CMK (cell line): ENCODE data around the gene PSMD12.
"Not testable (repeated sequence)": the region's sequence is repeated elsewhere in the genome, so short reads cannot be mapped to it uniquely, and the experiment has no call there.

ENCODE experiments used
- DNase-seq: peaks from one replicate; pipeline ENCODE4 v3.0.0-alpha.2; 2010; ENCODE audit warnings: low read depth

The PSMD12 gene

GRCh38 chr17:67366193-67367157 is at the start of gene PSMD12:
Gene PSMD12 (minus strand): TSS chr17:67366577. CDS start chr17:67366519, 58 bp downstream.
- DNase-seq: peak; percentile 90

GRCh38 chr17:67415291-67415690 is 48.9 kb upstream of the PSMD12 start:
- DNase-seq: no peak

GRCh38 chr17:67414559-67414958 is 48.2 kb upstream of the PSMD12 start:
- DNase-seq: no peak

- no peak for DNase-seq
Observed at GRCh38 chr17:67414130-67414529, 47.8 kb upstream of the PSMD12 start.

GRCh38 chr17:67413388-67413787 is 47.0 kb upstream of the PSMD12 start:
- no peak for DNase-seq

- no peak for DNase-seq
Observed at GRCh38 chr17:67412941-67413340, 46.6 kb upstream of the PSMD12 start.

GRCh38 chr17:67412032-67412431 is 45.7 kb upstream of the PSMD12 start:
- no peak for DNase-seq

- DNase-seq: no peak
Observed at GRCh38 chr17:67411397-67411796, 45.0 kb upstream of the PSMD12 start.

GRCh38 chr17:67408455-67408830 is 42.1 kb upstream of the PSMD12 start:
- DNase-seq: not testable (repeated sequence)

- no peak for DNase-seq
Observed at GRCh38 chr17:67403483-67403882, 37.1 kb upstream of the PSMD12 start.

GRCh38 chr17:67403065-67403464 is 36.7 kb upstream of the PSMD12 start:
- DNase-seq: no peak

GRCh38 chr17:67401598-67402504 is 35.5 kb upstream of the PSMD12 start:
- no peak for DNase-seq

GRCh38 chr17:67401106-67401505 is 34.7 kb upstream of the PSMD12 start:
- no peak for DNase-seq

GRCh38 chr17:67400193-67400592 is 33.8 kb upstream of the PSMD12 start:
- no peak for DNase-seq

GRCh38 chr17:67399676-67400075 is 33.3 kb upstream of the PSMD12 start:
- no peak for DNase-seq

GRCh38 chr17:67393809-67394397 is 27.5 kb upstream of the PSMD12 start:
- DNase-seq: no peak

- no peak for DNase-seq
Observed at GRCh38 chr17:67392111-67392510, 25.7 kb upstream of the PSMD12 start.

- DNase-seq: no peak
Observed at GRCh38 chr17:67390646-67391361, 24.4 kb upstream of the PSMD12 start.

- no peak for DNase-seq
Observed at GRCh38 chr17:67390006-67390645, 23.7 kb upstream of the PSMD12 start.

GRCh38 chr17:67388986-67389385 is 22.6 kb upstream of the PSMD12 start:
- DNase-seq: no peak

GRCh38 chr17:67388536-67388935 is 22.2 kb upstream of the PSMD12 start:
- not testable (repeated sequence) for DNase-seq
